H1 (cell line): ENCODE measurements around the gene BABAM2. TPM values are rescaled to one million over a fixed set of nuclear protein-coding genes. Genes with fewer than 3 reads are reported as not detected.

Experiments used
- ASH2L ChIP-seq: fragments of 200-600, 300-600 bp; sonication (generic); IDR thresholded peaks from one replicate; pipeline ENCODE4 v1.7.1; 2017; ENCODE audit warnings: low read length
- CHD7 ChIP-seq: fragments of 300-600 bp; sonication (generic); IDR thresholded peaks from 2 replicates; pipeline ENCODE4 v1.7.1; 2012; ENCODE audit warnings: low read length, moderate library complexity, mild to moderate bottlenecking, inconsistent platforms; ENCODE audit not compliant: insufficient replicate concordance
- CTCF ChIP-seq, 3 experiments: IDR thresholded peaks; 1 replicate in 2 of 3; 2 replicates in 1 of 3; pipeline versions ENCODE4 v1.5.1 to v1.6.1; 2011; ENCODE audit warnings: low read length in 3 of 3, mild to moderate bottlenecking in 3 of 3, inconsistent platforms in 2 of 3, low read depth in 1 of 3, moderate library complexity in 1 of 3; ENCODE audit not compliant: insufficient read depth in 1 of 3; ENCODE audit errors: control extremely low read depth in 1 of 3
- KDM4A ChIP-seq: IDR thresholded peaks from one replicate; pipeline ENCODE4 v1.7.1; 2012; ENCODE audit warnings: low read depth, mild to moderate bottlenecking, moderate library complexity, low read length, inconsistent platforms; ENCODE audit not compliant: severe bottlenecking
- PHF8 ChIP-seq: fragments of 200-600 bp; sonication (generic); conservative IDR thresholded peaks from 2 replicates; pipeline ENCODE4 v1.7.1; 2012; ENCODE audit warnings: low read depth, mild to moderate bottlenecking, inconsistent platforms, low read length, moderate library complexity
- TAF1 ChIP-seq: IDR thresholded peaks from 2 replicates; pipeline ENCODE4 v1.6.1; 2011; ENCODE audit warnings: mild to moderate bottlenecking, low read depth, low read length
- polyA plus RNA-seq, 7 experiments: library from polyadenylated mRNA; depleted of rRNA in 3 of 7; stranded (reverse) in 5 of 7; unstranded in 2 of 7; fragments of >200 nt in 5 of 7; fragments of 200-250 nt in 2 of 7; gene quantifications; 1 replicate in 5 of 7; 2 replicates in 1 of 7; 4 replicates in 1 of 7; pipeline versions ENCODE4 v1.2.1 to v1.2.3, GENCODE V29; 2011 to 2013; ENCODE audit warnings: missing spikeins in 2 of 7, mixed read lengths in 2 of 7
- total RNA-seq: library from RNA; stranded (reverse); fragmentation: NEBNext Ultra II Directional; extraction: Animal tissue kit (Norgen Biotek cat#: 25700); gene quantifications from 2 replicates; pipeline ENCODE4 v1.2.1, GENCODE V29; 2021

BABAM2 gene
- total and polyA plus RNA-seq, 2 of the 8 experiments (the other 6 are each of a cell fraction or from before 2014, with no cell fraction given) = 15.8 to 20.9 TPM

GRCh38 chr2:28188436-28188835, 297.9 kb downstream of the BABAM2 start (continued):
- TF ChIP-seq CHD7 (no peak), KDM4A (no peak), PHF8 (no peak), ASH2L (no peak), CTCF (IDR thresholded peaks at IDR 0.05; ENCODE audit: control extremely low read depth in 1 of 3, insufficient read depth in 1 of 3, low read depth in 1 of 3, low read length in 3 of 3) (no peak), TAF1 (no peak)
- TF ChIP-seq, all 59 proteins: peak for 0
